Breast epithelium (tissue), 4 donors: Measurements from ENCODE around the gene SLC6A3. TPM values are rescaled to one million over a fixed set of nuclear protein-coding genes. Genes with fewer than 3 reads are reported as not detected.

Experiments used
- DNase-seq, 2 donors: peaks; one replicate each; pipeline ENCODE4 v3.0.0-alpha.2; 2019; ENCODE audit warnings: low spot score in 2 of 2
- H3K27ac ChIP-seq, 2 donors: fragments of 200-600 bp; sonication (generic) in 1 of 2; one replicate each; pipeline ENCODE4 v1.5.1; 2016 to 2019; ENCODE audit warnings: mild to moderate bottlenecking in 1 of 2
- H3K27me3 ChIP-seq, 2 donors: fragments of 200-600 bp; sonication (generic) in 1 of 2; one replicate each; pipeline versions ENCODE4 v1.5.1 to v1.6.0; 2017 to 2019; ENCODE audit warnings: control low read depth in 1 of 2, mild to moderate bottlenecking in 1 of 2
- H3K36me3 ChIP-seq: fragments of 200-600 bp; one replicate; pipeline ENCODE4 v1.5.1; 2019
- H3K4me1 ChIP-seq, 2 donors: fragments of 200-600 bp; sonication (generic); one replicate each; pipeline ENCODE4 v1.5.1; 2016 to 2019; ENCODE audit warnings: control low read depth in 1 of 2
- H3K4me3 ChIP-seq, 3 donors: fragments of 200-600 bp; sonication (generic); 1 replicate in 2 of 3; 2 replicates in 1 of 3; pipeline ENCODE4 v1.5.1; 2016 to 2019; ENCODE audit warnings: mild to moderate bottlenecking in 3 of 3, moderate library complexity in 2 of 3
- H3K9me3 ChIP-seq, 2 donors: fragments of 200-600 bp; sonication (generic) in 1 of 2; one replicate each; pipeline ENCODE4 v1.5.1; 2016 to 2019; ENCODE audit warnings: control low read depth in 1 of 2
- POLR2A ChIP-seq: fragments of 450-650 bp; IDR thresholded peaks from one replicate; pipeline ENCODE4 v1.6.1; 2016; ENCODE audit warnings: antibody characterized with exemption, mild to moderate bottlenecking, moderate library complexity
- POLR2AphosphoS5 ChIP-seq, 3 donors: sonication (generic); formaldehyde crosslinking; IDR thresholded peaks; one replicate each; pipeline ENCODE4 v1.6.1; 2017; ENCODE audit warnings: antibody characterized with exemption in 3 of 3
- intact Hi-C: fragments of 100-400 bp; cut with DNase I; formaldehyde crosslinking; loops from one replicate; pipeline ENCODE4 v1.15.1; 2023; ENCODE audit warnings: low total_unique reads
- total RNA-seq, 3 donors: library from RNA; depleted of rRNA; stranded (reverse); fragments of >200 nt; gene quantifications; one replicate each; pipeline ENCODE4 v1.1.0, GENCODE V29; 2016
- TF ChIP-seq, protein P1 (sequence below), 3 donors: fragments of 450-650 bp; IDR thresholded peaks; one replicate each; pipeline ENCODE4 v1.5.1; 2016 to 2017; ENCODE audit warnings: antibody characterized with exemption in 3 of 3, mild to moderate bottlenecking in 3 of 3, moderate library complexity in 3 of 3

Gene SLC6A3
- total RNA-seq, 3 donors from 2014 or later = under 0.01 to 0.32 (median 0.15) TPM

DNA sequence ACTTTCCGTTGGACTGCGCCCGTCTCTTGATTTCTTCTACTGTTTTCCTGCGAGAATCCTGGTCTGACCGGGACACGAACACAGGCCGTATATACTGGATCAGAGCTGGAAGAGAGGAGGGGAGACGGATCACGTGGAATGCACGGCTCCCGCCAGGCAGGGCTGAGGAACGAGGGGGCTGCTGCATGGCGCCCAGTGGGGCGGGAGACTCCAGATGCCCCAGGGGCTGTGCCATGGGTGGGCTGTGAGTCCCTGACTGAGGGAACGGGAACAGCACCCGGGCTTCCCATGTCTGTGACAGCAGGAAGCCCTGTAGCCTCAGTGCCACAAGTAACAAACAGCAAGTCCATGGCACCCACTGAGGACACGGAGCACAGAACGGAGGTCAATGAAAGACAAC lies 44.5 kb upstream of the SLC6A3 start:
- intact Hi-C loops = no loop called here

DNA sequence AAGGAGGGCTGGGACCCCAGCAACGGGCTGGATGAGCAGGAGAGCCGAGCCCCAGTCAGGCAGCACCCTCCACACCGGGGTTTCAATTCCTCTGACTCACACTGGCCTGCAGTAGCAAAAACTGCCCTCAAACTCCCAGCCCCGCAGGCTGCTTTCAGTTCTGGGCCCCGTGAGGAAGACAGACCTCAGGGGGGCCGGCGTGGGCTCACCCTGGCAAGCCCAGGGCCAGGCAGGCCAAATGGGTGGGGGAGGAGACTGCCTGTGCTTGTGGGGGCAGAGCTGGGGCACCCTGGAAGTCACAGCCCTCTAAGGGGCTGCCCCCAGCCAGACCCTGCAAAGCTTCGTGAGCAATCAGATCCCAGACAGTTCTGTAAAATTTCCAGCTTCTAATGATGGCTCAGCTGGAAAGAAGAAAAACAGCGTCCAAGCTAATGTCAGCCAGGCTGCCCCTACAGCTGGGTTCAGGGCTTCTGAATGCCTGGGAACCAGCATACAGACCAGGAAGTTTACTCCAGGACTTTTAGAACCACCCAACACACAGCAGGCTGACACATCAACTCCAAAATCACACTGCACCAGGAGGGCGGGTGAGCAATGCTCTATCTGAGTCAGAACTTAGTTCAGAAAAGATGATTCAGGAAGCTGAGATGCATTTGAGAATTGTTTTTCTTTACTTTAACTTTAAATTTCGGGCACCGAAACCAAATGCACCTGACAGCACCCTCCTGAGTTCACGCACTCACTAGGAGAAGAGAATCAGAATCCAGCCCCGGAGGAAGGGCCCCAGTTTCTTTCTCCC lies 43.8 kb upstream of the SLC6A3 start:
- DNase-seq = no peak
- H3K4me1 ChIP-seq = no peaks in the 10 kb centered on the region
- intact Hi-C loops = no loop called here
- H3K36me3 ChIP-seq = no peaks in the 10 kb centered on the region
- no peak for TF ChIP-seq POLR2AphosphoS5 (IDR thresholded peaks at IDR 0.05)
- no peak overlapping the region for H3K4me3 ChIP-seq
- no peak overlapping the region for H3K27ac ChIP-seq
- no peaks in the 10 kb centered on the region for H3K27me3 ChIP-seq
- no peaks in the 10 kb centered on the region for H3K9me3 ChIP-seq

More for the DNA sequence above, 44.5 kb upstream of the SLC6A3 start:
- Histone ChIP-seq H3K4me1 (no peaks in the 10 kb centered on the region), H3K9me3 (no peaks in the 10 kb centered on the region), H3K27ac (no peak overlapping the region), H3K4me3 (no peak overlapping the region), H3K27me3 (no peaks in the 10 kb centered on the region), H3K36me3 (no peaks in the 10 kb centered on the region)
- TF ChIP-seq POLR2A = no peak
- TF ChIP-seq, protein P1, sequence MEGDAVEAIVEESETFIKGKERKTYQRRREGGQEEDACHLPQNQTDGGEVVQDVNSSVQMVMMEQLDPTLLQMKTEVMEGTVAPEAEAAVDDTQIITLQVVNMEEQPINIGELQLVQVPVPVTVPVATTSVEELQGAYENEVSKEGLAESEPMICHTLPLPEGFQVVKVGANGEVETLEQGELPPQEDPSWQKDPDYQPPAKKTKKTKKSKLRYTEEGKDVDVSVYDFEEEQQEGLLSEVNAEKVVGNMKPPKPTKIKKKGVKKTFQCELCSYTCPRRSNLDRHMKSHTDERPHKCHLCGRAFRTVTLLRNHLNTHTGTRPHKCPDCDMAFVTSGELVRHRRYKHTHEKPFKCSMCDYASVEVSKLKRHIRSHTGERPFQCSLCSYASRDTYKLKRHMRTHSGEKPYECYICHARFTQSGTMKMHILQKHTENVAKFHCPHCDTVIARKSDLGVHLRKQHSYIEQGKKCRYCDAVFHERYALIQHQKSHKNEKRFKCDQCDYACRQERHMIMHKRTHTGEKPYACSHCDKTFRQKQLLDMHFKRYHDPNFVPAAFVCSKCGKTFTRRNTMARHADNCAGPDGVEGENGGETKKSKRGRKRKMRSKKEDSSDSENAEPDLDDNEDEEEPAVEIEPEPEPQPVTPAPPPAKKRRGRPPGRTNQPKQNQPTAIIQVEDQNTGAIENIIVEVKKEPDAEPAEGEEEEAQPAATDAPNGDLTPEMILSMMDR (IDR thresholded peaks at IDR 0.05) = no peak
- TF ChIP-seq POLR2AphosphoS5 (IDR thresholded peaks at IDR 0.05) = no peak
- no peak for DNase-seq

DNA sequence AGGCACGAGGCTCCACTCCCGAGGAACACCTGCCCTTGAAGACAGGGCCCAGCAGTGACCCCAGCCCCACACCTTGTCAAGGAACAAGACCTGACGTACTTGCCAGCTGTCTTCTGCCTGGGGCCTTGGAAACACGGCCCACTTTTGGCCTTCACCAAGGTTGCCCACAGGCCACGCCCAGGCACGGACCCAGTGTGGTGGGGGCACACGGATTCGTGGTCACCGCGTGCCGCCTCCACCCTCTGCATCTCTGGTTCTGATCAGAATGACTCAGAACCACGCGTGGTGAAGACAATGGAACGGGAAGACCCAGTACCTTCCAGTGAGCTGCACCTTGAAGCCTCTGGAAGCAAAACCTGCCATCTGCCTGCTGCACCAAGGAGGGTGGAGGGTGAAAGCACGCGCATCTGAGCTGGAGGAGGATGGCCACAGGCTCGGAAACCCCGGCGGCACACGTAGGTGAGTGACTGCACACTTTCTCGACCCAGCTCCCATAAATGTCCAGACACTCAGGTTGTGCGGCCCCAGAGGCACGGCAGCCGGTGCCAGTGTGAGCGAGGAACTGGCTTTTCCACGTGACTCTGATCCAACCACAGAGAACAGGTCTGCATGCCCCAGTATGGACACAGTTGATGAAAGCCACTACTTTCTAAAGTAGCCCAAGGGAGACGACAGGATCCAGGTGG lies 42.0 kb upstream of the SLC6A3 start:
- Histone ChIP-seq H3K27ac (no peak overlapping the region), H3K36me3 (no peaks in the 10 kb centered on the region), H3K4me3 (no peak overlapping the region), H3K9me3 (no peaks in the 10 kb centered on the region), H3K27me3 (no peaks in the 10 kb centered on the region), H3K4me1 (no peaks in the 10 kb centered on the region)
- no peak for TF ChIP-seq POLR2A
- TF ChIP-seq POLR2AphosphoS5 (IDR thresholded peaks at IDR 0.05) = no peak
- TF ChIP-seq, protein P1 (IDR thresholded peaks at IDR 0.05) = no peak
- intact Hi-C loops = no loop called here
- no peak for DNase-seq

DNA sequence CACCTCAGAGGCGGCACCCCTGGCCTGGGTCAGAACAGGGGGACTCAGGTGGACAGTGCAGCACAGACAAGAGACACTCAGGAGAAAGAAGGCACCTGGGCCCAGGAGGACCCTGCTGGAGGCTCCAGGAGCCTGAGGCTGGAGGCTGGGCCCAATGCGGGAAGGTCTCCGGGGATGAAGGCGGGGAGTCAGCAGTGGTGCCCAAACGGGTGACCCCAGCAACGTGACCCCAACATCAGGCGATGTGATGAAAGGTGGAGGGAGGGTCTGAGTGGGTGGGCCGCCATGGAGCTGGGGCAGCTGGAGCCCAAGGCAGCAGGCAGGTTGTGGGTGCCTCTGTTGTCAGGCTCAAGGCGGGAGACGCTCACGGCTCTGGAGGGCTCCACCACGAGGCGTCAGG lies 41.0 kb upstream of the SLC6A3 start:
- H3K36me3 ChIP-seq = no peaks in the 10 kb centered on the region
- H3K4me1 ChIP-seq = no peaks in the 10 kb centered on the region
- no peaks in the 10 kb centered on the region for H3K27me3 ChIP-seq
- intact Hi-C loops = no loop called here
- no peak overlapping the region for H3K4me3 ChIP-seq
- no peaks in the 10 kb centered on the region for H3K9me3 ChIP-seq
- TF ChIP-seq POLR2A (no peak), POLR2AphosphoS5 (IDR thresholded peaks at IDR 0.05) (no peak)
- TF ChIP-seq, protein P1 (IDR thresholded peaks at IDR 0.05) = no peak
- H3K27ac ChIP-seq = no peak overlapping the region
- DNase-seq = no peak

DNA sequence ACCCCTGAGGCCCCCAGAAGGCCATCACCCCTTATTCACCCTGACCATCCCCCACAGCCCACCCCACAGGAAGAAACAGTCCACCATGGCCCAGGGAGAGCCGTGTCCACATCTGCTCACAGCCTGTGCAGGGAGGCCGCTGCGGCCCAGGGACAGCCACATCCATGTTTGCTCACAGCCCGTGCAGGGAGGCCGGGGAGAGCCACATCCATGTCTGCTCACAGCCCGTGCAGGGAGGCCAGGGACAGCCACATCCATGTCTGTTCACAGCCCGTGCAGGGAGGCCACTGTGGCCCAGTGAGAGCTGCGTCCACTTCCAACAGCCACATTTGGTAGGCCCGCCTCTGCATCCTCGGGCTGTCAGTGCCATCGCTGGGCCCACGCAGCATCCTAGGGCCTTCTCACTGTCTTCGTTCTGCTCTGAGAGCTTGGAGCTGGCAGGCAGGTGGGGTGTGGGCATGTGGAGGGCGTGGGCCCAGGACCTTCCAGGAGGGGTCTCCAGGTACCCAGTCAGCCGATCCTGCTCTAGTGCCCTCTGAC lies 40.4 kb upstream of the SLC6A3 start:
- no peak overlapping the region for H3K4me3 ChIP-seq
- no peak for DNase-seq
- no peaks in the 10 kb centered on the region for H3K36me3 ChIP-seq
- H3K27me3 ChIP-seq = no peaks in the 10 kb centered on the region
- H3K9me3 ChIP-seq = no peaks in the 10 kb centered on the region
- H3K27ac ChIP-seq = no peak overlapping the region
- intact Hi-C loops = no loop called here
- TF ChIP-seq, protein P1 (IDR thresholded peaks at IDR 0.05) = no peak
- TF ChIP-seq POLR2AphosphoS5 (IDR thresholded peaks at IDR 0.05) (no peak), POLR2A (no peak)
- no peaks in the 10 kb centered on the region for H3K4me1 ChIP-seq
